PC-9 (cell line): ENCODE results near the gene MTARC2.

Experiments
- EZH2 ChIP-seq: fragments of 200-600 bp; sonication (generic); IDR thresholded peaks from 2 replicates; pipeline ENCODE4 v1.8.0; 2017; ENCODE audit warnings: antibody characterized with exemption, low read depth
- TF ChIP-seq, protein P1 (sequence below): fragments of 200-600 bp; sonication (generic); conservative IDR thresholded peaks from 2 replicates; pipeline ENCODE4 v1.6.1; 2017; ENCODE audit warnings: mixed run types, antibody characterized with exemption, mild to moderate bottlenecking, moderate library complexity

DNA sequence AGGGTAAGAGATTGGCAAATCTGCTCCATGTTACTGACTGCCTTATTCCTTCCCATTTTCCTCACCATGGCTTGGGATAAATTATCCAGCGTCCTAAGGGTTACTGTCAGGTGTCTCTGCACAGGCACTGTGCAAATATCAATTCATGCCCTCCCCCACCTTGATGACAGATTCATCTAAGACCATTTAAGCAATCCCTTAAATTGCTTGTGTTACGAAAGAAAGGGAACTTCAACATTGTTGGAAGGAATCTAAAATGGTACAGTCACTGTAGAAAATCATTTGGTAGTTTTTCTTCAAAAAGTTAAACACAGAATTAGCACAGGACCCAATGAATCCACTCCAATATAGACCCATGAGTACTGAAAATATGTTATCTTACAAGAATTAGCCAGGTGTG, 17.6 kb upstream of the MTARC2 start:
- TF ChIP-seq, protein P1, sequence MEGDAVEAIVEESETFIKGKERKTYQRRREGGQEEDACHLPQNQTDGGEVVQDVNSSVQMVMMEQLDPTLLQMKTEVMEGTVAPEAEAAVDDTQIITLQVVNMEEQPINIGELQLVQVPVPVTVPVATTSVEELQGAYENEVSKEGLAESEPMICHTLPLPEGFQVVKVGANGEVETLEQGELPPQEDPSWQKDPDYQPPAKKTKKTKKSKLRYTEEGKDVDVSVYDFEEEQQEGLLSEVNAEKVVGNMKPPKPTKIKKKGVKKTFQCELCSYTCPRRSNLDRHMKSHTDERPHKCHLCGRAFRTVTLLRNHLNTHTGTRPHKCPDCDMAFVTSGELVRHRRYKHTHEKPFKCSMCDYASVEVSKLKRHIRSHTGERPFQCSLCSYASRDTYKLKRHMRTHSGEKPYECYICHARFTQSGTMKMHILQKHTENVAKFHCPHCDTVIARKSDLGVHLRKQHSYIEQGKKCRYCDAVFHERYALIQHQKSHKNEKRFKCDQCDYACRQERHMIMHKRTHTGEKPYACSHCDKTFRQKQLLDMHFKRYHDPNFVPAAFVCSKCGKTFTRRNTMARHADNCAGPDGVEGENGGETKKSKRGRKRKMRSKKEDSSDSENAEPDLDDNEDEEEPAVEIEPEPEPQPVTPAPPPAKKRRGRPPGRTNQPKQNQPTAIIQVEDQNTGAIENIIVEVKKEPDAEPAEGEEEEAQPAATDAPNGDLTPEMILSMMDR, result no peak
- no peak for TF ChIP-seq EZH2
